Transverse colon (tissue), 4 donors: ENCODE results near the gene PTP4A2.

ENCODE experiments used
- CTCF ChIP-seq, 5 experiments: fragments of 200-600 bp in 3 of 5; fragments of 450-650 bp in 2 of 5; sonication (generic) in 3 of 5; IDR thresholded peaks; 1 replicate in 2 of 5; 2 replicates in 3 of 5; pipeline ENCODE4 v1.5.1; 2016 to 2017; ENCODE audit warnings: antibody characterized with exemption in 5 of 5, inconsistent platforms in 3 of 5, mild to moderate bottlenecking in 2 of 5, moderate library complexity in 1 of 5
- POLR2A ChIP-seq: fragments of 450-650 bp; IDR thresholded peaks from one replicate; pipeline ENCODE4 v1.6.1; 2016; ENCODE audit warnings: antibody characterized with exemption, mild to moderate bottlenecking, moderate library complexity
- POLR2AphosphoS5 ChIP-seq, 3 donors: sonication (generic); formaldehyde crosslinking; IDR thresholded peaks; one replicate each; pipeline ENCODE4 v1.6.1; 2016; ENCODE audit warnings: antibody characterized with exemption in 3 of 3

- TF ChIP-seq CTCF (IDR thresholded peaks at IDR 0.05) (no peak), POLR2A (no peak), POLR2AphosphoS5 (IDR thresholded peaks at IDR 0.05) (no peak)
Observed at GRCh38 chr1:31878058-31878457, 60.1 kb downstream of the PTP4A2 start.
